ENCODE results near the gene CHRM1. TPM values are rescaled to one million over a fixed set of nuclear protein-coding genes. Genes with fewer than 3 reads are reported as not detected.
"Not testable (repeated sequence)": the region's sequence is repeated elsewhere in the genome, so short reads cannot be mapped to it uniquely, and the experiment has no call there.

The CHRM1 gene, protein sequence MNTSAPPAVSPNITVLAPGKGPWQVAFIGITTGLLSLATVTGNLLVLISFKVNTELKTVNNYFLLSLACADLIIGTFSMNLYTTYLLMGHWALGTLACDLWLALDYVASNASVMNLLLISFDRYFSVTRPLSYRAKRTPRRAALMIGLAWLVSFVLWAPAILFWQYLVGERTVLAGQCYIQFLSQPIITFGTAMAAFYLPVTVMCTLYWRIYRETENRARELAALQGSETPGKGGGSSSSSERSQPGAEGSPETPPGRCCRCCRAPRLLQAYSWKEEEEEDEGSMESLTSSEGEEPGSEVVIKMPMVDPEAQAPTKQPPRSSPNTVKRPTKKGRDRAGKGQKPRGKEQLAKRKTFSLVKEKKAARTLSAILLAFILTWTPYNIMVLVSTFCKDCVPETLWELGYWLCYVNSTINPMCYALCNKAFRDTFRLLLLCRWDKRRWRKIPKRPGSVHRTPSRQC
- not detected for total RNA-seq

DNA sequence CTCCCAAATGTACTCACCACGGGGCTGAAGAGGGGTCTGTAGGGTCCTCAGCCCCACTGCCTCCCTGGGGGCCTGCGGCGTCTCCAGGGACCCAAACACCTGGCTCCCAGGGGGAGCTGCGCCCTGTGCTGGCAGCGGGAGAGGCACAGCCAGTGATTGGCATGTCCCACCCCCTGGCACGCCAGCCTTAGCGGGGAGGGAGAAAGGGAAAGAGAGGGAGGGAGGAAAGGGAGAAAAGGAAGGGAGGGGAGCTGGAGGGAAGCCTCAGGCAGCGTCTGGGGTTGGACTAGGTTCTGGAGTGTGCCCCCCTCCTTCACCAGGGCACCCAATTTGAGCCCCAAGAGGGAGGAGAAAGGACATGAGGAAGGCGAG lies at the start of gene CHRM1:
TSS of gene CHRM1 (minus strand) at position 163 of the 372 bp plus-strand sequence. CDS start 10,263 bp downstream, outside the sequence.
- ATAC-seq (no peak), DNase-seq (ENCODE audit: low spot score) (no peak)

GRCh38 chr11:62965574-62965973 lies 44.4 kb upstream of the CHRM1 start:
- no peak for DNase-seq (ENCODE audit: low spot score)
- ATAC-seq: no peak

DNA sequence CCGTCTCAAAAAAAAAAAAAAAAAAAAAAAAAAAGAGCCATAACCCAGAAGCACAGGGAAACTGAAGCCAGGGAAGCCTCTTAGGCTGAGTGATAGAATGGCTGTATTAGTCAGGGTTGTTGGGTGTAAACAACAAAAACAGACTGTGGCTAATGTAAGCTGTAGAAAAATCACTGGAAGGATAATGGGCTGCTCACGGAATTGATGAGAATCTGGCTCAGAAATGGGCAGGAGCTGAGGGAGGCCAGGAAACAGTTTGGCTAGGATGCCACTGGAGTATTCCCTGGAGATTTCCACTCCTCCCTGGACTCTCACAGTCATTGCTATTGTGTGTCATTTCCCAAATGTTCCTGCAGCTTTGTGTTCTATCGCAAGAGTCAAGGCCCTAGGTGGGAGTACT lies 41.2 kb upstream of the CHRM1 start:
- no peak for DNase-seq (ENCODE audit: low spot score)
- ATAC-seq: no peak

DNA sequence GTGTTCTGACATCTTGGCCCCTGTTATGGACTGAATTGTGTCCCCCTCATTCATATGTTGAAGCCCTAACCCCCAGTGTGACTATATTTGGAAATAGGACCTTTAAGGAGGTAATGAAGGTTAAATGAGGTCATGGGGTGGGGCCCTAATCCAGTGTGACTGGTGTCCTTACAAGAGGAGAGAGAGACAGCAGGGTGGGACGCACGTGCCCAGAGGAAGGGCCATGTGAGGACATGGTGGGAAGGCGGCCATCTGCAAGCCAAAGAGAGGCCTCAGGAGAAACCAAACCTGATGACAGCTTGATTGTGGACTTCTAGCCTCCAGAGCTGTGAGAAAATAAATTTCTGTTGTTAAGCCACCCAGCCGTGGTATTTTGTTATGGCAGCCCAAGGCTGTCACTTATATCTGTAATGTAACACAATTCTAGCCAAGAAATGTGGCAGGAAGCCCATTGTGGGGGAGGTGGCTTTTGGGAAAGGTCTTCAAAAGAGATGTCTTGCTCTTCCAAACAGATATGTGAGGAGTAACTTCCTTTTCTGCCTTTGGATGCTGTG lies 39.9 kb upstream of the CHRM1 start:
- ATAC-seq (no peak), DNase-seq (ENCODE audit: low spot score) (no peak)

- no peak for DNase-seq (ENCODE audit: low spot score)
- no peak for ATAC-seq
Observed at GRCh38 chr11:62959422-62959980, 38.3 kb upstream of the CHRM1 start.

- no peak for ATAC-seq
- DNase-seq (ENCODE audit: low spot score): no peak
Observed at GRCh38 chr11:62958547-62959421, 37.6 kb upstream of the CHRM1 start.

- ATAC-seq: no peak
- DNase-seq (ENCODE audit: low spot score): no peak
Observed at GRCh38 chr11:62957147-62957546, 36.0 kb upstream of the CHRM1 start.

DNA sequence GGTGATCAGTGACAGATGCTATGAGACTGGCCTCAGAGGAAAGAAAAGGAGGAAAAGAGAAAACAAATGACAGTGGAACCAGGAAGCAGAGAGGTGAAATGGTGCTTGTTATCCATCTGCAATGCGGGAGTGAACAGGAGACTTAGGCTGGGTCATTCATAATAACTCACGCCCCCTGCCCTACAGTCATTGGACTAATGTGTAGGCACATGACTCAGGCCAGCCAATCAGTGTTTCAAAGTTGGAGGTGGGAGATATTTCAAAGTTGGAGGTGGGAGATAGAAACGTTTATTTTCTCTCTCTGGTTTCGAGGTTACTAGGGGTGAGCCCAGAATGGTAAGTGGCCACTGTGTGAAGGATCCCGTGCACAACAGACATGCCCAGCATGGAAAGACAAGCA lies 33.3 kb upstream of the CHRM1 start:
- no peak for ATAC-seq
- DNase-seq (ENCODE audit: low spot score): no peak

DNA sequence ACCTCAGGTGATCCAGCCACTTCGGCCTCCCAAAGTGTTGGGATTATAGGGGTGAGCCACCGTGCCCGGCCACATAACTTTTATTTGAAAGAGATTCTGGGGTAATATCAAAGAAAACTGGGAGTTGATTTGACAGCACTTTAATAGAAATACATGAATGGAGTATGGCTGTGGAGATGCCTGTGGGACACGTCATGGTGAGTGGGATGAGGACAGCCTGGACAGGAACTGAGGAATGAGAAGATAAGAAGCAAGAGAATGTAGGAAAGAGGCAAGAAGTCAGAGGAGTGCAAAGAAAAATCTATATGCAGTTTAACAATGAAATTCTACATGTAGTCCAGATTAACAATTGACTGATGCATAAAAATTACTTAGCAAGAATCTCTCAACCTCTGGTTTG lies 32.6 kb upstream of the CHRM1 start:
- DNase-seq (ENCODE audit: low spot score) (no peak), ATAC-seq (no peak)

GRCh38 chr11:62948765-62949320 lies 27.7 kb upstream of the CHRM1 start:
- DNase-seq (ENCODE audit: low spot score): no peak
- ATAC-seq: no peak

GRCh38 chr11:62945538-62945937 lies 24.4 kb upstream of the CHRM1 start:
- DNase-seq (ENCODE audit: low spot score); ATAC-seq: not testable (repeated sequence)

DNA sequence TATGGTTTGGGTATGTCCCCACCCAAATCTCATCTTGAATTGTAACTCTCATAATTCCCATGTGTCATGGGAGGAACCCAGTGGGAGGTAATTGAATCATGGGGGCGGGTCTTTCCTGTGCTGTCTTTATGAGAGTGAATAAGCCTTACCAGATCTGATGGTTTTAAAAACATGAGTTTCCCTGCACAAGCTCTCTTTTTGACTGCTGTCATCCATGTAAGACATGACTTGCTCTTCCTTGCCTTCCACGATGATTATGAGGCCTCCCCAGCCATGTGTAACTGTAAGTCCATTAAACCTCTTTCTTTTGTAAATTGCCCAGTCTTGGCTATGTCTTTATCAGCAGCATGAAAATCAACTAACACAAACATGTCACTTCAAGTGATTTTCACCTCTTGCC lies 16.4 kb upstream of the CHRM1 start:
- not testable (repeated sequence) for ATAC-seq; DNase-seq (ENCODE audit: low spot score)

- no peak for DNase-seq (ENCODE audit: low spot score)
- ATAC-seq: no peak
Observed at GRCh38 chr11:62934496-62934785, 13.3 kb upstream of the CHRM1 start.

- no peak for DNase-seq (ENCODE audit: low spot score)
- peak; percentile 53 for ATAC-seq
Observed at GRCh38 chr11:62933750-62934495, 12.8 kb upstream of the CHRM1 start.

DNA sequence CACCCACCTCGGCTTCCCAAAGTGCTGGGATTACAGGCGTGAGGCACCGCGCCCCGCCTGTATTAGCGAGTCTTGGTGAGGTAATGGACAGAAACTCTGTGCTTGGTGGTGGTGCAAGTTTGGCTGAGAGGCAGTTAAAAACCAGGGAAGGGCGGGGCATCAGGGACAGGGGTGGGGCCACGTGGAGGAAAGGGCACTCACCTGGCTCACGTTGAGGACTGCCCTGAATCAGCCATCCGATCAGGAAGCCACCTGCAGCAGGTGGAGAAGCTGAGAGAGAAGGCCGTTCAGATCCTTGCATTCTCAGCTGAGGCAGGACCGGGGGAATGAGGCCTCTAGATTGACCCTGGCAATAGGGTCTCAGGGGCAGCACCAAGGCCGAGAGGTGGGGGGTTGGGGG lies 12.1 kb upstream of the CHRM1 start:
- DNase-seq (ENCODE audit: low spot score): no peak
- no peak for ATAC-seq

GRCh38 chr11:62931499-62932278 lies 10.5 kb upstream of the CHRM1 start:
- DNase-seq (ENCODE audit: low spot score) (no peak), ATAC-seq (no peak)

- no peak for DNase-seq (ENCODE audit: low spot score)
- no peak for ATAC-seq
Observed at GRCh38 chr11:62930666-62931065, 9.5 kb upstream of the CHRM1 start.

- no peak for DNase-seq (ENCODE audit: low spot score)
- ATAC-seq: no peak
Observed at GRCh38 chr11:62930157-62930556, 9.0 kb upstream of the CHRM1 start.

DNA sequence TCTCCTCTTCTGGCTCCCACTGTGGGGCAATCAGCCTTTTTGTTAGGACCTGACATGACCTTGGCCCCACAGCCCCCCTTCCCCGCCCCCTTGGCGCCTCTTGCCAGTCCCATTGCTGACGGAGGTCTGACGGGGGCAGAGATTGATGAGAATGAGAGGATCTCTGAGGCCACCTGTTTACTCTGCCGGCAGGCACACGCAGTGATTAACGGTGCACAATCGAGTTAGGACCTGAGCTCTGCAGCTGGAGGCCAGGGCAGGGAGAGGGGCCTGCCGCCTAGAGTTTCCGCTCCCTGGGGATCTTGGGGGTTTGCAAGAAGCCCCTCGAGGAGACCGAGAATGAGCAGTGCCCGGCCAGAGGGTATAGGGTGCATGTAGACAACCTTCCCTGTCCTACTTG lies 6.8 kb upstream of the CHRM1 start:
- ATAC-seq (no peak), DNase-seq (ENCODE audit: low spot score) (no peak)

All from left lobe of liver (tissue), 2 donors.